OCI-LY7 (cell line): ENCODE data around the gene PSMD1.

ENCODE experiments used
- CTCF ChIP-seq: fragments of 200-600 bp; sonication (generic); conservative IDR thresholded peaks from 2 replicates; pipeline ENCODE4 v1.5.1; 2014; ENCODE audit warnings: mild to moderate bottlenecking, antibody characterized with exemption, low read length, moderate library complexity, mixed read lengths
- EZH2phosphoT487 ChIP-seq: fragments of 200-600 bp; sonication (generic); IDR thresholded peaks from 2 replicates; pipeline ENCODE4 v1.6.1; 2018; ENCODE audit warnings: low read depth, borderline replicate concordance, mild to moderate bottlenecking, mixed run types, antibody characterized with exemption, low read length, moderate library complexity, mixed read lengths

GRCh38 chr2:231028889-231029288 is 27.8 kb upstream of the PSMD1 start:
- no peak for TF ChIP-seq CTCF
- no peak for TF ChIP-seq EZH2phosphoT487
